Measurements from ENCODE around the gene THUMPD3. TPM values are rescaled to one million over a fixed set of nuclear protein-coding genes. Genes with fewer than 3 reads are reported as not detected.

The THUMPD3 gene
- total RNA-seq, 4 donors from 2014 or later = 19.8 to 37.6 (median 27.0) TPM

- intact Hi-C loops (cut with DNase I; ENCODE audit: low total_unique reads) = no loop called here
- 63 to 66% methylated on average over 2 of the region's 2 CpGs for WGBS, 2 donors
- TF ChIP-seq CTCF (IDR thresholded peaks at IDR 0.05) (no peak), POLR2A (IDR thresholded peaks at IDR 0.05) (no peak)
- H3K4me3 ChIP-seq (ENCODE audit: low read depth, poor library complexity, severe bottlenecking) = no peak overlapping the region
- DNase-seq (ENCODE audit: low spot score in 2 of 2) = no peak
Measured at GRCh38 chr3:9385187-9386077, 22.6 kb downstream of the THUMPD3 start.

GRCh38 chr3:9386078-9386459 is 23.2 kb downstream of the THUMPD3 start:
- 71 to 73% methylated on average over 3 of the region's 3 CpGs for WGBS, 2 donors
- no peak for DNase-seq (ENCODE audit: low spot score in 2 of 2)
- intact Hi-C loops (cut with DNase I; ENCODE audit: low total_unique reads) = no loop called here
- TF ChIP-seq CTCF (IDR thresholded peaks at IDR 0.05) = no peak
- TF ChIP-seq POLR2A (IDR thresholded peaks at IDR 0.05) = no peak
- H3K4me3 ChIP-seq (ENCODE audit: low read depth, poor library complexity, severe bottlenecking) = no peak overlapping the region

- 32 to 90% methylated on average over 1 of the region's 1 CpG for WGBS, 2 donors
- TF ChIP-seq POLR2A (IDR thresholded peaks at IDR 0.05) = no peak
- TF ChIP-seq CTCF (IDR thresholded peaks at IDR 0.05) = no peak
- intact Hi-C loops (cut with DNase I; ENCODE audit: low total_unique reads) = no loop called here
Measured at GRCh38 chr3:9386501-9387321, 23.9 kb downstream of the THUMPD3 start.

DNA sequence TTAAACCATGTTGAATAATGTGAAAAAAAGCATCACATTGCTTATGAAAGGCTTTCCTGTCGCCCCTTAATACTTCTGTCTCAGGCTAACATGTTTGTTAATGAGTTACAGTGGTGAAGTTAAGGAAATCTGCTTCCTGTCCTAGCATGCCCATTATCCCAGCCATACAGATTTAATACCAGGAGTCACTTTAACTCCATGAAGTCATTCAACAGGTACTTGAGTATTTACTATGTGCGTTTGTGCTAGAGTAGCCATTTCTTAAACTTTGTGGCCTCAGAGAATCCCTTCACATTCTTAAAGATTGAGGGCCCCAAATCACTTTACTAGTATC is 24.4 kb downstream of the THUMPD3 start:
- intact Hi-C loops (cut with DNase I; ENCODE audit: low total_unique reads) = no loop called here
- TF ChIP-seq POLR2A (IDR thresholded peaks at IDR 0.05) (no peak), CTCF (IDR thresholded peaks at IDR 0.05) (no peak)
- H3K4me3 ChIP-seq (ENCODE audit: low read depth, poor library complexity, severe bottlenecking) = no peak overlapping the region
- 48 to 67% methylated on average over 2 of the region's 2 CpGs for WGBS, 2 donors
- no peak for DNase-seq (ENCODE audit: low spot score in 2 of 2)

More at GRCh38 chr3:9386501-9387321, 23.9 kb downstream of the THUMPD3 start:
- DNase-seq (ENCODE audit: low spot score in 2 of 2) = no peak
- no peak overlapping the region for H3K4me3 ChIP-seq (ENCODE audit: low read depth, poor library complexity, severe bottlenecking)

DNA sequence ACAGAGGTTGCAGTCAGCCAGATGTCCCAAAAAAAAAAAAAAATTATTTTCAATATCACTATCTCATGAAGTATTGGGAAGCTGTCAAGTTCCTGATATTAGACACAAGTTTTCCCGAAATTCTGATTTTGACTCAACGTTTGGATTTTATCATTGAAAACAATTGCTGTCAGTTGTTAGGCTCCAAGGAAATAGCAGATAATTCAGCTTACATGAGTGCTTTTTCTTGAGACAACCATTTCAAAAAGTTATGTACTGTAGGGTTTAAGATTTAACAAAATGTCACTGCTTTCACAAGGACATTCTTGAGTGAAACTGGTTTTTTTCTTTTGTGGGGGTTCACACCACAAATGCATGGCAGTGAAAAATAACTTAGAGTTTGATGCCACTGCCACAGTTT is 25.3 kb downstream of the THUMPD3 start:
- intact Hi-C loops (cut with DNase I; ENCODE audit: low total_unique reads) = no loop called here
- H3K4me3 ChIP-seq (ENCODE audit: low read depth, poor library complexity, severe bottlenecking) = no peak overlapping the region
- DNase-seq (ENCODE audit: low spot score in 2 of 2) = no peak
- TF ChIP-seq CTCF (IDR thresholded peaks at IDR 0.05) (no peak), POLR2A (IDR thresholded peaks at IDR 0.05) (no peak)
- 79 to 86% methylated on average over 2 of the region's 2 CpGs for WGBS, 2 donors

Data from lower leg skin (tissue), 4 donors.